HCT116 (cell line): Measurements from ENCODE around the gene NOL11. TPM values are rescaled to one million over a fixed set of nuclear protein-coding genes. Genes with fewer than 3 reads are reported as not detected.

ENCODE experiments used
- ATAC-seq: fragments of 200-7000 bp; cut with Tn5 transposase; 2 replicates; pipeline ENCODE4 v1.9.1; 2020; ENCODE audit warnings: mild to moderate bottlenecking, moderate library complexity
- BruUV-seq: library from RNA; stranded (reverse); fragments of 400-500 nt; replicated peaks from 2 replicates; lab custom pipeline; 2021; lab: Mats Ljungman, UMichigan
- CTCF ChIA-PET: fragments of 300-600 bp; sonication (Branson Sonifier 250); formaldehyde crosslinking; loops from one replicate; lab custom pipeline; 2021; ENCODE audit warnings: antibody characterized with exemption; lab: Charles Lee
- POLR2A ChIA-PET: fragments of 300-600, 350-600 bp; sonication (Branson Sonifier 250); formaldehyde crosslinking; loops from one replicate; lab custom pipeline; 2021; ENCODE audit warnings: antibody characterized with exemption; lab: Charles Lee
- RAD21 ChIA-PET, 2 experiments: fragments of 300-600 bp; sonication (Branson Sonifier 250); formaldehyde crosslinking; loops; one replicate each; lab custom pipeline; 2023; ENCODE audit warnings: low total read pairs in 2 of 2; ENCODE audit not compliant: uncharacterized antibody in 2 of 2, unreplicated experiment in 2 of 2, low non-redundant PET in 1 of 2; lab: Charles Lee
- DNase-seq: peaks from one replicate; pipeline ENCODE4 v3.0.0-alpha.2; 2010; ENCODE audit warnings: low read depth, low spot score
- H2AFZ ChIP-seq: fragments of 200-600 bp; shearing (Covaris generic), sonication (generic); 2 replicates; pipeline ENCODE4 v1.6.1; 2017; ENCODE audit warnings: low read depth, mixed run types, mixed read lengths, antibody characterized with exemption, low read length; ENCODE audit not compliant: poor library complexity, severe bottlenecking
- H3K27ac ChIP-seq: 2 replicates; pipeline ENCODE4 v1.5.1; 2012; ENCODE audit warnings: low read depth, low read length
- H3K27me3 ChIP-seq: fragments of 200-600 bp; sonication (generic); 2 replicates; pipeline ENCODE4 v1.6.1; 2016; ENCODE audit warnings: mixed run types, low read length, mixed read lengths; ENCODE audit not compliant: insufficient read depth
- H3K36me3 ChIP-seq, 2 experiments: fragments of 200-500 bp in 1 of 2; fragments of 200-600 bp in 1 of 2; sonication (Bioruptor generic) in 1 of 2; sonication (generic) in 1 of 2; 2 replicates each; pipeline versions ENCODE4 v1.5.1 to v1.6.1; 2014 to 2016; ENCODE audit warnings: low read length in 2 of 2, inconsistent platforms in 1 of 2, mixed read lengths in 1 of 2, mixed run types in 1 of 2; ENCODE audit not compliant: insufficient read depth in 2 of 2, control insufficient read depth in 1 of 2
- H3K4me1 ChIP-seq, 2 experiments: fragments of 200-600 bp in 1 of 2; sonication (generic) in 1 of 2; 2 replicates each; pipeline versions ENCODE4 v1.5.1 to v1.6.1; 2012 to 2017; ENCODE audit warnings: low read length in 2 of 2, inconsistent platforms in 1 of 2, mild to moderate bottlenecking in 1 of 2, mixed read lengths in 1 of 2, mixed run types in 1 of 2, moderate library complexity in 1 of 2; ENCODE audit not compliant: insufficient read depth in 2 of 2, control insufficient read depth in 1 of 2
- H3K4me2 ChIP-seq: fragments of 200-600 bp; sonication (generic); 2 replicates; pipeline ENCODE4 v1.6.1; 2017; ENCODE audit warnings: mixed run types, low read length, mixed read lengths
- H3K4me3 ChIP-seq, 2 experiments: fragments of 200-600 bp in 1 of 2; sonication (generic) in 1 of 2; replicated peaks in 1 of 2; 2 replicates each; pipeline ENCODE4 v1.5.1; 2011 to 2016; ENCODE audit warnings: low read length in 2 of 2, control low read depth in 1 of 2, low read depth in 1 of 2, mild to moderate bottlenecking in 1 of 2, mixed read lengths in 1 of 2, mixed run types in 1 of 2
- H3K79me2 ChIP-seq: fragments of 200-600 bp; sonication (generic); 2 replicates; pipeline ENCODE4 v1.6.1; 2017; ENCODE audit warnings: mild to moderate bottlenecking, mixed run types, low read length, moderate library complexity, mixed read lengths; ENCODE audit not compliant: insufficient read depth
- H3K9ac ChIP-seq: fragments of 200-600 bp; sonication (generic); 2 replicates; pipeline ENCODE4 v1.6.1; 2016; ENCODE audit warnings: low read length, mixed read lengths
- H3K9me2 ChIP-seq: fragments of 200-600 bp; sonication (generic), shearing (Covaris generic); 2 replicates; pipeline ENCODE4 v1.6.1; 2017; ENCODE audit warnings: mixed run types, mild to moderate bottlenecking, moderate library complexity; ENCODE audit not compliant: insufficient read depth
- H3K9me3 ChIP-seq, 2 experiments: fragments of 200-500 bp in 1 of 2; fragments of 200-600 bp in 1 of 2; sonication (Bioruptor generic) in 1 of 2; sonication (generic) in 1 of 2; 2 replicates each; pipeline ENCODE4 v1.6.1; 2014 to 2017; ENCODE audit warnings: low read length in 2 of 2, mixed read lengths in 2 of 2, inconsistent platforms in 1 of 2, low read depth in 1 of 2, mild to moderate bottlenecking in 1 of 2, mixed run types in 1 of 2, moderate library complexity in 1 of 2; ENCODE audit not compliant: control insufficient read depth in 1 of 2, insufficient read depth in 1 of 2
- H4K20me1 ChIP-seq: fragments of 200-600 bp; sonication (generic), shearing (Covaris generic); 2 replicates; pipeline ENCODE4 v1.6.1; 2017; ENCODE audit warnings: mixed run types, mild to moderate bottlenecking, moderate library complexity; ENCODE audit not compliant: insufficient read depth
- ELF1 ChIP-seq: IDR thresholded peaks from 2 replicates; pipeline ENCODE4 v1.6.1; 2012; ENCODE audit warnings: low read depth, borderline replicate concordance
- EZH2phosphoT487 ChIP-seq: fragments of 200-600 bp; IDR thresholded peaks from 2 replicates; pipeline ENCODE4 v1.6.1; 2018; ENCODE audit warnings: antibody characterized with exemption, borderline replicate concordance
- POLR2A ChIP-seq: IDR thresholded peaks from 2 replicates; pipeline ENCODE4 v1.7.0; 2011; ENCODE audit warnings: borderline replicate concordance; ENCODE audit not compliant: insufficient read depth, insufficient read length; ENCODE audit errors: extremely low read depth
- SIN3A ChIP-seq: IDR thresholded peaks from 2 replicates; pipeline ENCODE4 v1.6.1; 2012; ENCODE audit warnings: low read depth
- SP1 ChIP-seq: IDR thresholded peaks from 2 replicates; pipeline ENCODE4 v1.6.1; 2012; ENCODE audit warnings: low read depth
- TCF7L2 ChIP-seq: IDR thresholded peaks from 2 replicates; pipeline ENCODE4 v1.7.0; 2011; ENCODE audit warnings: borderline replicate concordance, inconsistent platforms; ENCODE audit not compliant: insufficient read depth, insufficient read length; ENCODE audit errors: extremely low read depth
- YY1 ChIP-seq: IDR thresholded peaks from 2 replicates; pipeline ENCODE4 v1.6.1; 2011; ENCODE audit warnings: low read length, low read depth, moderate library complexity, mild to moderate bottlenecking; ENCODE audit not compliant: insufficient replicate concordance; ENCODE audit errors: extremely low read depth
- intact Hi-C: fragments of 100-400 bp; cut with micrococcal nuclease; formaldehyde crosslinking; loops from 2 replicates; pipeline ENCODE4 v1.10.0; 2022
- total RNA-seq: library from RNA; stranded (reverse); gene quantifications from one replicate; pipeline ENCODE4 v1.2.1, GENCODE V29; 2021; ENCODE audit not compliant: unreplicated experiment
- TF ChIP-seq, protein P1 (sequence below): IDR thresholded peaks from 2 replicates; pipeline ENCODE4 v1.6.1; 2012
- TF ChIP-seq, protein P2 (sequence below): IDR thresholded peaks from 2 replicates; pipeline ENCODE4 v1.6.1; 2011; ENCODE audit warnings: mild to moderate bottlenecking, low read length, moderate library complexity; ENCODE audit not compliant: insufficient replicate concordance; ENCODE audit errors: extremely low read depth

The NOL11 gene
- total RNA-seq, 1 experiment from 2014 or later, result 118 TPM

DNA sequence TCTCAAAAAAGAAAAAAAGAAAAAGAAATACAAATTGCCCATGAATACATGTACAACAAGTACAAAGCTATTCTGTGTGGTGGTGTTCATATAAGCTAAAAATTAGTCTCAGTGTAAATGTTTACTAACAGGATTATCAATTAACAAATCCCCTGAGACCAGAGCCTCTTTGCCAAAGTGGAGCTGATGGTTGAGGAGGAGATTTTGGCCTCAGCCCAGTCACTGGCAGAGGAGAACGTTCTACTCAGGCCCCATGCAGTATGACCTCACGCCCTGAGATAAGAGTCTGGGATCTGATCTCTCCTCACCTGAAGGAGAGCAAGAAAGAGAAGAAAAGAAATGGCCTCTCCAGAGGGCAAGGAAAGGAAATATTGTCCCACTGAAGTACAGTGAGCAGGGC is 35.5 kb upstream of the NOL11 start (continued):
- TF ChIP-seq, protein P1, sequence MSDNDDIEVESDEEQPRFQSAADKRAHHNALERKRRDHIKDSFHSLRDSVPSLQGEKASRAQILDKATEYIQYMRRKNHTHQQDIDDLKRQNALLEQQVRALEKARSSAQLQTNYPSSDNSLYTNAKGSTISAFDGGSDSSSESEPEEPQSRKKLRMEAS, result no peak
- TF ChIP-seq EZH2phosphoT487 (no peak), TCF7L2 (no peak), YY1 (no peak), SP1 (no peak), POLR2A (no peak), ELF1 (no peak)
- TF ChIP-seq, protein P2, sequence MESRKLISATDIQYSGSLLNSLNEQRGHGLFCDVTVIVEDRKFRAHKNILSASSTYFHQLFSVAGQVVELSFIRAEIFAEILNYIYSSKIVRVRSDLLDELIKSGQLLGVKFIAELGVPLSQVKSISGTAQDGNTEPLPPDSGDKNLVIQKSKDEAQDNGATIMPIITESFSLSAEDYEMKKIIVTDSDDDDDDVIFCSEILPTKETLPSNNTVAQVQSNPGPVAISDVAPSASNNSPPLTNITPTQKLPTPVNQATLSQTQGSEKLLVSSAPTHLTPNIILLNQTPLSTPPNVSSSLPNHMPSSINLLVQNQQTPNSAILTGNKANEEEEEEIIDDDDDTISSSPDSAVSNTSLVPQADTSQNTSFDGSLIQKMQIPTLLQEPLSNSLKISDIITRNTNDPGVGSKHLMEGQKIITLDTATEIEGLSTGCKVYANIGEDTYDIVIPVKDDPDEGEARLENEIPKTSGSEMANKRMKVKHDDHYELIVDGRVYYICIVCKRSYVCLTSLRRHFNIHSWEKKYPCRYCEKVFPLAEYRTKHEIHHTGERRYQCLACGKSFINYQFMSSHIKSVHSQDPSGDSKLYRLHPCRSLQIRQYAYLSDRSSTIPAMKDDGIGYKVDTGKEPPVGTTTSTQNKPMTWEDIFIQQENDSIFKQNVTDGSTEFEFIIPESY, result no peak

DNA sequence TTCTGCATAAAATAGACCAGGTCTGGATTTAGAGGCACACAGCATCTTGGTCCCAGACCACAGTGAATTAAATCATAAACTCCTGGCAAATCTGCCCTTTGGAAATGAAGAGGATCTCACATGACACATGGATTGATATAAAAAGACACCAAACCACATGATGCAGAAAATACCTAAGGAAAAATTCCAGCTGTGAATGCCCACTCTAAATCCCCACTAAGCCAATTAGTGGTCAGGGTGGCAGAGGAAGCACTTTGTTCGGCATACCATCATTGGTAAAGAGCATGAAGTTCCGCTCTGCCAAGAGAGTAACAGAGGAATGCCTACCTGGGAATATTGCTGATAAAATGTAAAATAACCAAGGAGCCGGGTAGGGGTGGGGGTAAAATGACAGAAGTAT is 32.4 kb upstream of the NOL11 start:
- ChIA-PET CTCF (no interaction called here), RAD21 (no interaction called here), POLR2A (no interaction called here)
- ATAC-seq, result no peak
- Histone ChIP-seq H3K9me2 (no peaks in the 10 kb centered on the region), H3K4me2 (no peak overlapping the region), H3K9ac (no peak overlapping the region), H3K79me2 (no peaks in the 10 kb centered on the region), H3K4me1 (peaks cover 0 to 4% of the 10 kb centered on the region in 2 experiments; a peak in 1 of 4 replicates), H4K20me1 (no peaks in the 10 kb centered on the region), H3K27ac (no peak overlapping the region), H2AFZ (no peak overlapping the region), H3K9me3 (no peaks in the 10 kb centered on the region), H3K36me3 (no peaks in the 10 kb centered on the region), H3K27me3 (no peaks in the 10 kb centered on the region), H3K4me3 (no peak overlapping the region)
- intact Hi-C loops, result no loop called here
- BruUV-seq, result no TSS peak
- TF ChIP-seq, protein P2, result no peak
- TF ChIP-seq SIN3A, result no peak
- DNase-seq, result no peak
